Osteocyte (in vitro differentiated cells): ENCODE data around the gene ZSCAN22. TPM values are rescaled to one million over a fixed set of nuclear protein-coding genes. Genes with fewer than 3 reads are reported as not detected.

Source experiments
- DNase-seq: peaks from one replicate; pipeline ENCODE4 v3.0.0; 2021; ENCODE audit warnings: mixed read lengths; ENCODE audit not compliant: unreplicated experiment; ENCODE audit errors: extremely low spot score
- H3K27ac Mint-ChIP-seq: one replicate; pipeline ENCODE4 v1.8.0; 2021; ENCODE audit warnings: mild to moderate bottlenecking, mixed read lengths; ENCODE audit not compliant: unreplicated experiment
- H3K27me3 Mint-ChIP-seq: one replicate; pipeline ENCODE4 v1.8.0; 2021; ENCODE audit warnings: mixed read lengths; ENCODE audit not compliant: unreplicated experiment
- H3K36me3 Mint-ChIP-seq: one replicate; pipeline ENCODE4 v1.8.0; 2021; ENCODE audit warnings: mixed read lengths; ENCODE audit not compliant: unreplicated experiment
- H3K4me1 Mint-ChIP-seq: one replicate; pipeline ENCODE4 v1.8.0; 2021; ENCODE audit warnings: mixed read lengths; ENCODE audit not compliant: unreplicated experiment
- H3K4me3 Mint-ChIP-seq: one replicate; pipeline ENCODE4 v1.8.0; 2021; ENCODE audit warnings: mild to moderate bottlenecking, moderate library complexity, mixed read lengths; ENCODE audit not compliant: unreplicated experiment
- H3K9me3 Mint-ChIP-seq: one replicate; pipeline ENCODE4 v1.8.0; 2021; ENCODE audit warnings: mixed read lengths; ENCODE audit not compliant: unreplicated experiment
- CTCF ChIP-seq: fragments of 200-600 bp; sonication (generic); IDR thresholded peaks from 2 replicates; pipeline ENCODE4 v1.5.0; 2021; ENCODE audit warnings: antibody characterized with exemption, mild to moderate bottlenecking, moderate library complexity
- total RNA-seq: library from RNA; stranded (reverse); gene quantifications from 2 replicates; pipeline ENCODE4 v1.2.1, GENCODE V29; 2021

Gene ZSCAN22
- total RNA-seq, 1 donor from 2014 or later, result 4.1 TPM

GRCh38 chr19:58381460-58382212 lies 54.8 kb downstream of the ZSCAN22 start:
- peak overlapping the region; percentile 97 for H3K27ac Mint-ChIP-seq
- H3K4me3 Mint-ChIP-seq, result peak overlapping the region; percentile 92
- no peaks in the 10 kb centered on the region for H3K27me3 Mint-ChIP-seq
- H3K36me3 Mint-ChIP-seq, result no peaks in the 10 kb centered on the region
- no peaks in the 10 kb centered on the region for H3K9me3 Mint-ChIP-seq
- TF ChIP-seq CTCF, result no peak
- no peak for DNase-seq
- peaks cover 31% of the 10 kb centered on the region for H3K4me1 Mint-ChIP-seq

- H3K9me3 Mint-ChIP-seq, result no peaks in the 10 kb centered on the region
- no peaks in the 10 kb centered on the region for H3K27me3 Mint-ChIP-seq
- no peak for DNase-seq
- no peak for TF ChIP-seq CTCF
- H3K27ac Mint-ChIP-seq, result no peak overlapping the region
- H3K36me3 Mint-ChIP-seq, result peaks cover 3% of the 10 kb centered on the region
- H3K4me1 Mint-ChIP-seq, result peaks cover 39% of the 10 kb centered on the region
- no peak overlapping the region for H3K4me3 Mint-ChIP-seq
Observed at GRCh38 chr19:58382997-58383603, 56.3 kb downstream of the ZSCAN22 start.

- Mint-ChIP-seq H3K9me3 (no peaks in the 10 kb centered on the region), H3K4me3 (peak overlapping the region; percentile 91), H3K27ac (peak overlapping the region; percentile 99), H3K4me1 (peaks cover 43% of the 10 kb centered on the region), H3K27me3 (no peaks in the 10 kb centered on the region), H3K36me3 (peaks cover 13% of the 10 kb centered on the region)
- no peak for TF ChIP-seq CTCF
- DNase-seq, result no peak
Observed at GRCh38 chr19:58385313-58385890, 58.6 kb downstream of the ZSCAN22 start.

- Mint-ChIP-seq H3K4me3 (peak overlapping the region; percentile 91), H3K9me3 (no peaks in the 10 kb centered on the region), H3K36me3 (peaks cover 18% of the 10 kb centered on the region), H3K4me1 (peaks cover 42% of the 10 kb centered on the region), H3K27me3 (no peaks in the 10 kb centered on the region), H3K27ac (peak overlapping the region; percentile 99)
- DNase-seq, result no peak
- TF ChIP-seq CTCF, result no peak
Observed at GRCh38 chr19:58385891-58386575, 59.2 kb downstream of the ZSCAN22 start.
